Lung (tissue), 12 donors: ENCODE measurements around the gene OTUB2. TPM values are rescaled to one million over a fixed set of nuclear protein-coding genes. Genes with fewer than 3 reads are reported as not detected.

Experiments
- ATAC-seq: fragments of 200-7000 bp; cut with Tn5 transposase; one replicate; pipeline ENCODE4 v1.9.1; 2020; ENCODE audit warnings: moderate number of reproducible peaks; ENCODE audit not compliant: insufficient read depth, low FRiP score
- DNase-seq, 3 donors: peaks; one replicate each; pipeline ENCODE4 v3.0.0-alpha.2; 2013 to 2017
- H3K27ac ChIP-seq, 2 donors: one replicate each; pipeline ENCODE4 v1.5.1; 2013; ENCODE audit warnings: mild to moderate bottlenecking in 2 of 2, moderate library complexity in 2 of 2, control low read depth in 1 of 2, inconsistent platforms in 1 of 2, low read depth in 1 of 2, low read length in 1 of 2
- H3K27me3 ChIP-seq, 3 donors: one replicate each; pipeline ENCODE4 v1.5.1; 2013; ENCODE audit warnings: low read length in 2 of 3; ENCODE audit not compliant: control insufficient read depth in 3 of 3, insufficient read depth in 3 of 3
- H3K36me3 ChIP-seq, 4 donors: one replicate each; pipeline ENCODE4 v1.5.1; 2013; ENCODE audit warnings: low read length in 4 of 4, mild to moderate bottlenecking in 1 of 4, moderate library complexity in 1 of 4; ENCODE audit not compliant: control insufficient read depth in 4 of 4, insufficient read depth in 4 of 4
- H3K4me1 ChIP-seq, 5 donors: one replicate each; pipeline ENCODE4 v1.5.1; 2013; ENCODE audit warnings: low read length in 5 of 5, mild to moderate bottlenecking in 2 of 5, moderate library complexity in 1 of 5; ENCODE audit not compliant: control insufficient read depth in 5 of 5, insufficient read depth in 5 of 5
- H3K4me3 ChIP-seq: one replicate; pipeline ENCODE4 v1.5.1; 2013; ENCODE audit warnings: mild to moderate bottlenecking, control low read depth, moderate library complexity
- H3K9ac ChIP-seq, 2 donors: one replicate each; pipeline ENCODE4 v1.5.1; 2013; ENCODE audit warnings: low read length in 2 of 2, control low read depth in 1 of 2; ENCODE audit not compliant: insufficient read depth in 1 of 2
- H3K9me3 ChIP-seq, 4 donors: one replicate each; pipeline ENCODE4 v1.5.1; 2013; ENCODE audit warnings: low read length in 3 of 4, mild to moderate bottlenecking in 1 of 4, moderate library complexity in 1 of 4; ENCODE audit not compliant: control insufficient read depth in 4 of 4, insufficient read depth in 3 of 4
- CTCF ChIP-seq: IDR thresholded peaks from 2 replicates; pipeline ENCODE4 v1.5.1; 2012; ENCODE audit warnings: mild to moderate bottlenecking; ENCODE audit errors: control extremely low read depth, extremely low read depth
- WGBS, 2 donors: extraction: QIAGEN DNeasy Blood & Tissue Kit; methylation state at CpG; one replicate each; pipeline ENCODE4 v1.1.7; 2013; 5-methylcytosine and 5-hydroxymethylcytosine counted together
- polyA plus RNA-seq, 2 donors: library from polyadenylated mRNA; stranded (reverse); fragments of 200-250 nt; gene quantifications; one replicate each; pipeline ENCODE4 v1.2.1, GENCODE V29; 2013
- total RNA-seq, 2 donors: library from RNA; depleted of rRNA in 1 of 2; stranded (reverse); fragments of >200 nt in 1 of 2; gene quantifications; one replicate each; pipeline ENCODE4 v1.2.1, GENCODE V29; 2014 to 2021
- donor health status: control.
- donor health status: control.
- donor health status: Bipolar disorder and iron deficiency.
- donor health status: healthy.
- donor health status: DM: yes; HTN: yes; CAD: no.

Gene OTUB2
- total and polyA plus RNA-seq, 4 donors = 0.31 to 2.2 (median 1.6) TPM

GRCh38 chr14:94097091-94097490 lies 71.0 kb downstream of the OTUB2 start:
- no peak overlapping the region for H3K4me3 ChIP-seq
- TF ChIP-seq CTCF = no peak
- 89 to 98% methylated on average over 4 of the region's 4 CpGs for WGBS, 2 donors
- no peaks in the 10 kb centered on the region for H3K27me3 ChIP-seq
- DNase-seq (no peak), ATAC-seq (no peak)
- H3K4me1 ChIP-seq = no peaks in the 10 kb centered on the region
- H3K27ac ChIP-seq = no peak overlapping the region
- H3K36me3 ChIP-seq = peaks cover 0 to 3% (median under 1%) of the 10 kb centered on the region in 4 donors
- no peak overlapping the region for H3K9ac ChIP-seq
- H3K9me3 ChIP-seq = no peaks in the 10 kb centered on the region

Other genes with a start within 250 kb of the OTUB2 start
- gene PRIMA1, start 237.9 kb upstream of the OTUB2 start, total RNA-seq = under 1 TPM; 0.40 to 0.65 TPM
- under 1 TPM; 0.22 to 0.78 TPM for gene PRIMA1, start 237.9 kb upstream of the OTUB2 start, polyA plus RNA-seq
- 1 to 10 TPM; 3.2 to 4.0 TPM for gene FAM181A, start 99.0 kb upstream of the OTUB2 start, total RNA-seq
- 1 to 10 TPM; 1.9 to 3.4 TPM for gene FAM181A, start 99.0 kb upstream of the OTUB2 start, polyA plus RNA-seq
- gene ASB2, start 49.8 kb upstream of the OTUB2 start, total RNA-seq = 1 to 10 TPM; 2.3 to 3.7 TPM
- 1 to 10 TPM; 1.8 to 2.9 TPM for gene ASB2, start 49.8 kb upstream of the OTUB2 start, polyA plus RNA-seq
- gene CCDC197, start 29.0 kb upstream of the OTUB2 start, total RNA-seq = not detected
- not detected for gene CCDC197, start 29.0 kb upstream of the OTUB2 start, polyA plus RNA-seq
- gene DDX24, start 54.9 kb downstream of the OTUB2 start, total RNA-seq = 100 to 1,000 TPM; 116 to 138 TPM
- gene DDX24, start 54.9 kb downstream of the OTUB2 start, polyA plus RNA-seq = 10 to 100 TPM; 78.4 to 98.9 TPM
- 10 to 100 TPM; 14.6 to 23.0 TPM for gene IFI27L1, start 55.0 kb downstream of the OTUB2 start, total RNA-seq
- gene IFI27L1, start 55.0 kb downstream of the OTUB2 start, polyA plus RNA-seq = 10 to 100 TPM; 16.7 to 41.5 TPM
- 100 to 1,000 TPM in 1 of 2 donors, 10 to 100 TPM in 1; 94.1 to 308 TPM for gene IFI27, start 84.4 kb downstream of the OTUB2 start, total RNA-seq
- 100 to 1,000 TPM; 447 to 883 TPM for gene IFI27, start 84.4 kb downstream of the OTUB2 start, polyA plus RNA-seq
- gene IFI27L2, start 103.3 kb downstream of the OTUB2 start, total RNA-seq = 10 to 100 TPM; 27.2 to 38.9 TPM
- gene IFI27L2, start 103.3 kb downstream of the OTUB2 start, polyA plus RNA-seq = 100 to 1,000 TPM; 108 to 127 TPM
- gene PPP4R4, start 148.0 kb downstream of the OTUB2 start, total RNA-seq = 10 to 100 TPM in 1 of 2 donors, 1 to 10 TPM in 1; 5.3 to 25.9 TPM
- gene PPP4R4, start 148.0 kb downstream of the OTUB2 start, polyA plus RNA-seq = 1 to 10 TPM; 1.6 to 2.3 TPM